ENCODE results near the gene SLC16A11.

DNA sequence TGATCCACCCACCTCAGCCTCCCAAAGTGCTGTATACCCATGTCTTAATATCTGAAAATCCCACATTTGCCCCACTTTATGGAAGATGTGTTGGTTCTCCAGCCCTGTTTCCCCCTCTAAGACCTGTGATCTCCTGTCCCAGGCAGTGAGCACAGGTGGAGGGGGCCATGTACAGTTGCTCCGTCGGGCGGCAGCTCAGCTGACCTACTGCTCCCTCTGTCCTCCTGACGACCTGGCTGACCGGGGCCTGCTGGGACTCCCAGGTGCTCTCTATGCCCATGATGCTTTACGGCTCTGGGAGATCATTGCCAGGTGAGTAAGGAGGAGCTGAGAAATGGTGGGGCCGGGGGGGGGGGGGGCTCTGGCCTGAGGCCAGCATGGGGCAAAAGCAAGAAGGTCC, 38.2 kb downstream of the SLC16A11 start:
- TF ChIP-seq, protein P1, sequence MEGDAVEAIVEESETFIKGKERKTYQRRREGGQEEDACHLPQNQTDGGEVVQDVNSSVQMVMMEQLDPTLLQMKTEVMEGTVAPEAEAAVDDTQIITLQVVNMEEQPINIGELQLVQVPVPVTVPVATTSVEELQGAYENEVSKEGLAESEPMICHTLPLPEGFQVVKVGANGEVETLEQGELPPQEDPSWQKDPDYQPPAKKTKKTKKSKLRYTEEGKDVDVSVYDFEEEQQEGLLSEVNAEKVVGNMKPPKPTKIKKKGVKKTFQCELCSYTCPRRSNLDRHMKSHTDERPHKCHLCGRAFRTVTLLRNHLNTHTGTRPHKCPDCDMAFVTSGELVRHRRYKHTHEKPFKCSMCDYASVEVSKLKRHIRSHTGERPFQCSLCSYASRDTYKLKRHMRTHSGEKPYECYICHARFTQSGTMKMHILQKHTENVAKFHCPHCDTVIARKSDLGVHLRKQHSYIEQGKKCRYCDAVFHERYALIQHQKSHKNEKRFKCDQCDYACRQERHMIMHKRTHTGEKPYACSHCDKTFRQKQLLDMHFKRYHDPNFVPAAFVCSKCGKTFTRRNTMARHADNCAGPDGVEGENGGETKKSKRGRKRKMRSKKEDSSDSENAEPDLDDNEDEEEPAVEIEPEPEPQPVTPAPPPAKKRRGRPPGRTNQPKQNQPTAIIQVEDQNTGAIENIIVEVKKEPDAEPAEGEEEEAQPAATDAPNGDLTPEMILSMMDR (conservative IDR thresholded peaks at IDR 0.05 in 1 of 2, IDR thresholded peaks at IDR 0.05 in 1 of 2; ENCODE audit: low read depth in 1 of 2, low read length in 2 of 2): no peak
- no peak for TF ChIP-seq EZH2 (IDR thresholded peaks at IDR 0.05; ENCODE audit: low read length, missing control alignments)

Measured in fibroblast of lung (primary cell).